Smooth muscle cell (in vitro differentiated cells): ENCODE measurements around the gene SLC22A12. TPM values are rescaled to one million over a fixed set of nuclear protein-coding genes. Genes with fewer than 3 reads are reported as not detected.
A peak's percentile ranks its signal among the peaks of the same experiment; 100 is the strongest.

ENCODE experiments used
- DNase-seq: peaks from one replicate; lab custom pipeline; 2025; ENCODE audit not compliant: unreplicated experiment; lab: John Stamatoyannopoulos, UW
- H2AFZ ChIP-seq: fragments of 200-600 bp; sonication (generic); 2 replicates; pipeline ENCODE4 v1.6.0; 2016; ENCODE audit warnings: antibody characterized with exemption, low read depth, mild to moderate bottlenecking
- H3F3A ChIP-seq: fragments of 200-600 bp; sonication (generic); 2 replicates; pipeline ENCODE4 v1.6.0; 2017; ENCODE audit warnings: antibody characterized with exemption, low read depth
- H3K27ac ChIP-seq: fragments of 200-600 bp; sonication (generic); 2 replicates; pipeline ENCODE4 v1.5.1; 2016; ENCODE audit warnings: low read depth, mild to moderate bottlenecking
- H3K27me3 ChIP-seq: fragments of 200-600 bp; sonication (generic); 2 replicates; pipeline ENCODE4 v1.6.1; 2016; ENCODE audit warnings: low read depth, mild to moderate bottlenecking
- H3K36me3 ChIP-seq: fragments of 200-600 bp; sonication (generic); 2 replicates; pipeline ENCODE4 v1.5.1; 2016; ENCODE audit warnings: low read depth
- H3K4me1 ChIP-seq: fragments of 200-600 bp; sonication (generic); 2 replicates; pipeline ENCODE4 v1.5.1; 2016; ENCODE audit warnings: low read depth
- H3K4me2 ChIP-seq: fragments of 200-600 bp; sonication (generic); 2 replicates; pipeline ENCODE4 v1.6.0; 2016; ENCODE audit warnings: mild to moderate bottlenecking
- H3K4me3 ChIP-seq: fragments of 200-600 bp; sonication (generic); 2 replicates; pipeline ENCODE4 v1.5.1; 2016; ENCODE audit warnings: mild to moderate bottlenecking
- H3K79me2 ChIP-seq: fragments of 200-600 bp; sonication (generic); 2 replicates; pipeline ENCODE4 v1.6.0; 2016; ENCODE audit warnings: low read depth, mild to moderate bottlenecking
- H3K9ac ChIP-seq: fragments of 200-600 bp; sonication (generic); 2 replicates; pipeline ENCODE4 v1.6.0; 2016; ENCODE audit warnings: low read depth
- H3K9me3 ChIP-seq: fragments of 200-600 bp; sonication (generic); replicated peaks from 2 replicates; pipeline ENCODE4 v1.5.1; 2016; ENCODE audit warnings: low read depth
- H4K20me1 ChIP-seq: fragments of 200-600 bp; sonication (generic); 2 replicates; pipeline ENCODE4 v1.6.0; 2016; ENCODE audit warnings: low read depth
- WGBS: methylation state at CpG from one replicate; pipeline ENCODE4 v1.1.7; 2016; ENCODE audit warnings: low lambda C conversion rate; 5-methylcytosine and 5-hydroxymethylcytosine counted together
- polyA plus RNA-seq: library from polyadenylated mRNA; unstranded; fragments of >200 nt; fragmentation: Nextera tagmentation; extraction: Ambion mirVana; gene quantifications from 2 replicates; pipeline ENCODE4 v1.2.1, GENCODE V29; 2016
- total RNA-seq: library from RNA; depleted of rRNA; stranded (reverse); fragments of >200 nt; gene quantifications from 2 replicates; pipeline ENCODE4 v1.2.3, GENCODE V29; 2014
- TF ChIP-seq, protein P1 (sequence below): fragments of 200-600 bp; sonication (generic); IDR thresholded peaks from 2 replicates; pipeline ENCODE4 v1.5.1; 2017; ENCODE audit warnings: borderline replicate concordance, mild to moderate bottlenecking, antibody characterized with exemption; ENCODE audit not compliant: insufficient read depth, poor library complexity, severe bottlenecking

Gene SLC22A12
- total and polyA plus RNA-seq, 2 experiments from 2014 or later, result not detected

DNA sequence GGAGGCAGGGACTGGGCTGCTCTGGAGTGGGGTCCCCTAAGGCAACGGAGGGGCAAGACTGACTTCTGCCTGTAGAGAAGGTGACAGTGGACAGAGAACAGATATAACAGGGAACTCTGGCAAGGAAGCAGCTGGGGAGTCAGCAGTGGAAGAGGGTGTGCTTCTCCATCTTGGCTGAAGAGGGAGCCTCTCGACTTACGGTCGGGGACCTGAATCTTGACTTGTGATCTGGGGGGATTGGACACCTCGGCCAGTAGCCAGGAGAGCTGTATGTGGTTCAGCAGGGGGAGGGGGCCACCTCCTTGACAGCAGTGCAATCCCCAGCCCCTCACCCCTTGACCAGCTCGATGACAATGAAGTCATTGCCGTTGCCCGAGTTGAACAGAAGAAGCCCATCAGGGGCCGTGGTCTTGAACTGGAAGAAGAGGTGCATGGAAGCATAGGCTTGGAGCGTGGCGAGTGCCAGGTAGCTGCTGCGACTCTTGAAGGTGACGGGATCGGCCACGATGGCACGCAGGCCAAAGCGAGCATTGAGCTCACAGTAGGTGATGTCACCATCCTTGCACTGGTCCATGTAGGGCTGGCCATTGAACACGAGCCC is 60.0 kb downstream of the SLC22A12 start:
- TF ChIP-seq, protein P1, sequence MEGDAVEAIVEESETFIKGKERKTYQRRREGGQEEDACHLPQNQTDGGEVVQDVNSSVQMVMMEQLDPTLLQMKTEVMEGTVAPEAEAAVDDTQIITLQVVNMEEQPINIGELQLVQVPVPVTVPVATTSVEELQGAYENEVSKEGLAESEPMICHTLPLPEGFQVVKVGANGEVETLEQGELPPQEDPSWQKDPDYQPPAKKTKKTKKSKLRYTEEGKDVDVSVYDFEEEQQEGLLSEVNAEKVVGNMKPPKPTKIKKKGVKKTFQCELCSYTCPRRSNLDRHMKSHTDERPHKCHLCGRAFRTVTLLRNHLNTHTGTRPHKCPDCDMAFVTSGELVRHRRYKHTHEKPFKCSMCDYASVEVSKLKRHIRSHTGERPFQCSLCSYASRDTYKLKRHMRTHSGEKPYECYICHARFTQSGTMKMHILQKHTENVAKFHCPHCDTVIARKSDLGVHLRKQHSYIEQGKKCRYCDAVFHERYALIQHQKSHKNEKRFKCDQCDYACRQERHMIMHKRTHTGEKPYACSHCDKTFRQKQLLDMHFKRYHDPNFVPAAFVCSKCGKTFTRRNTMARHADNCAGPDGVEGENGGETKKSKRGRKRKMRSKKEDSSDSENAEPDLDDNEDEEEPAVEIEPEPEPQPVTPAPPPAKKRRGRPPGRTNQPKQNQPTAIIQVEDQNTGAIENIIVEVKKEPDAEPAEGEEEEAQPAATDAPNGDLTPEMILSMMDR, result peak; percentile 45
- no peak overlapping the region for H2AFZ ChIP-seq
- H3K4me2 ChIP-seq, result no peak overlapping the region
- WGBS, result 66% methylated on average over 18 of the region's 18 CpGs
- H3K79me2 ChIP-seq, result no peaks in the 10 kb centered on the region
- no peaks in the 10 kb centered on the region for H3K36me3 ChIP-seq
- H3K4me1 ChIP-seq, result peaks cover under 1% of the 10 kb centered on the region
- no peaks in the 10 kb centered on the region for H3F3A ChIP-seq
- H3K9ac ChIP-seq, result no peak overlapping the region
- no peak overlapping the region for H3K27ac ChIP-seq
- H4K20me1 ChIP-seq, result no peaks in the 10 kb centered on the region
- H3K4me3 ChIP-seq, result no peak overlapping the region
- peaks cover 7% of the 10 kb centered on the region for H3K27me3 ChIP-seq
- DNase-seq, result no peak
- no peaks in the 10 kb centered on the region for H3K9me3 ChIP-seq

Other genes starting within 250 kb of the SLC22A12 start
- 19.5 and 21.8 TPM in 2 replicates for gene RPS6KA4, start 232.1 kb upstream of the SLC22A12 start, total RNA-seq
- gene RPS6KA4, start 232.1 kb upstream of the SLC22A12 start, polyA plus RNA-seq, result 40.0 and 42.9 TPM in 2 replicates
- 0.18 TPM in 1 of 2 replicates, not detected in the other for gene SLC22A11, start 35.3 kb upstream of the SLC22A12 start, total RNA-seq
- not detected in 2 replicates for gene SLC22A11, start 35.3 kb upstream of the SLC22A12 start, polyA plus RNA-seq
- gene NRXN2, start 132.0 kb downstream of the SLC22A12 start, total RNA-seq, result 0.13 and 1.4 TPM in 2 replicates
- 1.7 and 2.6 TPM in 2 replicates for gene NRXN2, start 132.0 kb downstream of the SLC22A12 start, polyA plus RNA-seq
- 0.40 and 2.9 TPM in 2 replicates for gene RASGRP2, start 152.9 kb downstream of the SLC22A12 start, total RNA-seq
- gene RASGRP2, start 152.9 kb downstream of the SLC22A12 start, polyA plus RNA-seq, result 0.78 and 3.6 TPM in 2 replicates
- 0.58 and 2.2 TPM in 2 replicates for gene PYGM, start 168.8 kb downstream of the SLC22A12 start, total RNA-seq
- gene PYGM, start 168.8 kb downstream of the SLC22A12 start, polyA plus RNA-seq, result 1.1 and 2.0 TPM in 2 replicates
- gene SF1, start 187.3 kb downstream of the SLC22A12 start, total RNA-seq, result 78.8 and 115 TPM in 2 replicates
- gene SF1, start 187.3 kb downstream of the SLC22A12 start, polyA plus RNA-seq, result 84.2 and 101 TPM in 2 replicates
- gene MAP4K2, start 212.0 kb downstream of the SLC22A12 start, total RNA-seq, result 25.9 and 28.9 TPM in 2 replicates
- gene MAP4K2, start 212.0 kb downstream of the SLC22A12 start, polyA plus RNA-seq, result 20.0 and 23.6 TPM in 2 replicates
- 10.5 and 11.6 TPM in 2 replicates for gene MEN1, start 219.3 kb downstream of the SLC22A12 start, total RNA-seq
- gene MEN1, start 219.3 kb downstream of the SLC22A12 start, polyA plus RNA-seq, result 35.4 and 37.3 TPM in 2 replicates